D721Med (cell line): ENCODE data around the gene EEF1G.
"Not testable (repeated sequence)": the region's sequence is repeated elsewhere in the genome, so short reads cannot be mapped to it uniquely, and the experiment has no call there.

ENCODE experiments used
- DNase-seq: peaks from one replicate; pipeline ENCODE4 v3.0.0; 2011; ENCODE audit warnings: low spot score; ENCODE audit not compliant: insufficient read length
- FAIRE-seq: peaks from 2 replicates; lab custom pipeline; 2011; peaks lifted over from hg19 to GRCh38; lab: Jason Lieb, UNC
- CTCF ChIP-seq: IDR thresholded peaks from 2 replicates; pipeline ENCODE4 v1.5.1; 2012; ENCODE audit warnings: mild to moderate bottlenecking, control low read depth; ENCODE audit not compliant: insufficient read depth; ENCODE audit errors: missing control alignments

Gene EEF1G

GRCh38 chr11:62573592-62574362 lies at the start of gene EEF1G:
Gene EEF1G, minus strand, starts transcription at chr11:62573891. Its CDS starts 49 bp downstream, at chr11:62573842.
- no peak for FAIRE-seq
- TF ChIP-seq CTCF: no peak
- peak; percentile 96 for DNase-seq

- DNase-seq (no peak), FAIRE-seq (no peak)
- no peak for TF ChIP-seq CTCF
Measured at GRCh38 chr11:62622476-62623089, 48.9 kb upstream of the EEF1G start.

- DNase-seq: peak; percentile 97
- no peak for TF ChIP-seq CTCF
- FAIRE-seq: no peak
Measured at GRCh38 chr11:62621567-62622470, 48.1 kb upstream of the EEF1G start, which contains the start of gene B3GAT3. Gene B3GAT3, minus strand, starts transcription at chr11:62621986. Its CDS starts 39 bp downstream, at chr11:62621947.

GRCh38 chr11:62621027-62621566 lies 47.4 kb upstream of the EEF1G start:
- TF ChIP-seq CTCF: no peak
- no peak for DNase-seq
- no peak for FAIRE-seq

GRCh38 chr11:62616957-62617356 lies 43.3 kb upstream of the EEF1G start:
- DNase-seq, FAIRE-seq: not testable (repeated sequence)

GRCh38 chr11:62615521-62615920 lies 41.8 kb upstream of the EEF1G start:
- TF ChIP-seq CTCF: no peak
- FAIRE-seq: no peak
- no peak for DNase-seq

GRCh38 chr11:62614275-62614674 lies 40.6 kb upstream of the EEF1G start:
- FAIRE-seq: no peak
- no peak for TF ChIP-seq CTCF
- no peak for DNase-seq
